HepG2 (cell line): ENCODE results near the gene TXNDC2. TPM values are rescaled to one million over a fixed set of nuclear protein-coding genes. Genes with fewer than 3 reads are reported as not detected.
A peak's percentile ranks its signal among the peaks of the same experiment; 100 is the strongest.

Experiments
- ATAC-seq: fragments of 200-7000 bp; cut with Tn5 transposase; 3 replicates; pipeline ENCODE4 v1.9.1; 2020; ENCODE audit warnings: mild to moderate bottlenecking, moderate library complexity
- BruUV-seq: library from RNA; stranded (reverse); fragments of 400-500 nt; replicated peaks from 2 replicates; lab custom pipeline; 2021; lab: Mats Ljungman, UMichigan
- CTCF ChIA-PET: fragments of 300-600 bp; formaldehyde crosslinking; extraction: SDS; loops from one replicate; lab custom pipeline; 2021; ENCODE audit warnings: low total read pairs, inconsistent platforms, low intra/inter-chr PET ratio; lab: Yijun Ruan, JAX
- POLR2A ChIA-PET: fragments of 350-600 bp; sonication (Branson Sonifier 250); formaldehyde crosslinking; loops from one replicate; lab custom pipeline; 2020; ENCODE audit warnings: antibody characterized with exemption, inconsistent platforms; lab: Yijun Ruan, JAX
- DNase-seq: peaks from one replicate; pipeline ENCODE4 v3.0.0-alpha.2; 2015; ENCODE audit warnings: low spot score
- FAIRE-seq: peaks from 3 replicates; lab custom pipeline; 2011; peaks lifted over from hg19 to GRCh38; lab: Jason Lieb, UNC
- H2AFZ ChIP-seq: one replicate; pipeline ENCODE4 v1.6.1; 2011; ENCODE audit warnings: low read length, inconsistent platforms
- H3K27ac ChIP-seq: fragments of 300-600 bp; 3 replicates; pipeline ENCODE4 v1.8.0; 2011; ENCODE audit warnings: mixed run types, mild to moderate bottlenecking, mixed read lengths, low read length, inconsistent platforms; ENCODE audit not compliant: insufficient read depth; ENCODE audit errors: extremely low read length
- H3K27me3 ChIP-seq, 2 experiments: fragments of 200-600 bp in 1 of 2; 2 replicates in 1 of 2; 3 replicates in 1 of 2; pipeline versions ENCODE4 v1.6.0 to v1.8.0; 2011; ENCODE audit warnings: low read length in 2 of 2, mild to moderate bottlenecking in 2 of 2, moderate library complexity in 2 of 2, inconsistent platforms in 1 of 2; ENCODE audit not compliant: insufficient read depth in 2 of 2, control insufficient read depth in 1 of 2
- H3K36me3 ChIP-seq, 2 experiments: fragments of 200-600 bp in 1 of 2; replicated peaks in 1 of 2; 2 replicates in 1 of 2; 3 replicates in 1 of 2; pipeline versions ENCODE4 v1.5.1 to v1.8.0; 2011; ENCODE audit warnings: low read length in 2 of 2, inconsistent platforms in 1 of 2; ENCODE audit not compliant: insufficient read depth in 2 of 2, control insufficient read depth in 1 of 2
- H3K4me1 ChIP-seq: 2 replicates; pipeline ENCODE4 v1.5.1; 2012; ENCODE audit warnings: low read length, inconsistent platforms; ENCODE audit not compliant: insufficient read depth
- H3K4me2 ChIP-seq: 2 replicates; pipeline ENCODE4 v1.6.0; 2011; ENCODE audit warnings: low read depth, low read length, inconsistent platforms
- H3K4me3 ChIP-seq, 3 experiments: fragments of 200-600 bp in 1 of 3; sonication (generic), shearing (Covaris generic) in 1 of 3; replicated peaks in 1 of 3; 2 replicates each; pipeline ENCODE4 v1.5.1; 2011 to 2016; ENCODE audit warnings: low read length in 3 of 3, inconsistent platforms in 2 of 3, low read depth in 2 of 3, mild to moderate bottlenecking in 2 of 3, control low read depth in 1 of 3, mixed read lengths in 1 of 3; ENCODE audit not compliant: insufficient read depth in 1 of 3
- H3K79me2 ChIP-seq: one replicate; pipeline ENCODE4 v1.6.1; 2011; ENCODE audit warnings: low read length, inconsistent platforms; ENCODE audit not compliant: insufficient read depth
- H3K9ac ChIP-seq: 2 replicates; pipeline ENCODE4 v1.6.0; 2011; ENCODE audit warnings: mild to moderate bottlenecking, low read depth, low read length, inconsistent platforms; ENCODE audit not compliant: insufficient read depth
- H3K9me3 ChIP-seq: 2 replicates; pipeline ENCODE4 v1.5.1; 2012; ENCODE audit warnings: mild to moderate bottlenecking, low read length
- H4K20me1 ChIP-seq: 2 replicates; pipeline ENCODE4 v1.6.0; 2011; ENCODE audit warnings: inconsistent platforms, mild to moderate bottlenecking, low read length, moderate library complexity; ENCODE audit not compliant: insufficient read depth
- CBFB ChIP-seq: sonication (generic); formaldehyde crosslinking; IDR thresholded peaks from 2 replicates; pipeline ENCODE4 v1.4.0; 2020; ENCODE audit warnings: missing genetic modification reagents
- CBX1 ChIP-seq: IDR thresholded peaks from one replicate; pipeline ENCODE4 v1.6.1; 2016; ENCODE audit warnings: antibody characterized with exemption, low read depth
- HCFC1 ChIP-seq: fragments of 150-350 bp; IDR thresholded peaks from 2 replicates; pipeline ENCODE4 v1.6.1; 2014; ENCODE audit warnings: low read depth, low read length
- MZF1 ChIP-seq: sonication (generic); formaldehyde crosslinking; IDR thresholded peaks from 2 replicates; pipeline ENCODE4 v1.8.1; 2023; ENCODE audit warnings: mild to moderate bottlenecking, missing genetic modification reagents, borderline replicate concordance
- RFX1 ChIP-seq: fragments of 450-650 bp; IDR thresholded peaks from 2 replicates; pipeline ENCODE4 v1.6.1; 2017
- RXRA ChIP-seq: sonication (generic); formaldehyde crosslinking; IDR thresholded peaks from 2 replicates; pipeline ENCODE4 v1.5.1; 2020; ENCODE audit warnings: missing genetic modification reagents
- SMC3 ChIP-seq: IDR thresholded peaks from 2 replicates; pipeline ENCODE4 v1.6.1; 2011; ENCODE audit warnings: low read length, improper control_type of control experiment
- TMF1 ChIP-seq: sonication (generic); formaldehyde crosslinking; IDR thresholded peaks from 2 replicates; pipeline ENCODE4 v1.8.1; 2022; ENCODE audit warnings: low read depth, missing genetic modification reagents
- TRIM24 ChIP-seq: sonication (generic); formaldehyde crosslinking; IDR thresholded peaks from 2 replicates; pipeline ENCODE4 v1.8.0; 2022; ENCODE audit warnings: mild to moderate bottlenecking, missing genetic modification reagents
- ZEB1 ChIP-seq: IDR thresholded peaks from 2 replicates; pipeline ENCODE4 v1.6.1; 2012; ENCODE audit warnings: mild to moderate bottlenecking, low read depth, inconsistent platforms; ENCODE audit not compliant: insufficient replicate concordance
- ZNF333 ChIP-seq: sonication (generic); formaldehyde crosslinking; IDR thresholded peaks from 2 replicates; pipeline ENCODE4 v1.4.0; 2020; ENCODE audit warnings: mild to moderate bottlenecking, missing genetic modification reagents, borderline replicate concordance
- ZNF350 ChIP-seq: sonication (generic); formaldehyde crosslinking; IDR thresholded peaks from 2 replicates; pipeline ENCODE4 v1.4.0; 2020; ENCODE audit warnings: mild to moderate bottlenecking, low read depth, missing genetic modification reagents, borderline replicate concordance
- ZNF431 ChIP-seq: sonication (generic); formaldehyde crosslinking; IDR thresholded peaks from 2 replicates; pipeline ENCODE4 v1.9.0; 2022; ENCODE audit warnings: missing genetic modification reagents, low read depth, mild to moderate bottlenecking, borderline replicate concordance
- ZNF446 ChIP-seq: sonication (generic); formaldehyde crosslinking; IDR thresholded peaks from 2 replicates; pipeline ENCODE4 v1.5.0; 2020; ENCODE audit warnings: mild to moderate bottlenecking, missing genetic modification reagents
- ZNF724P ChIP-seq: sonication (generic); formaldehyde crosslinking; IDR thresholded peaks from 2 replicates; pipeline ENCODE4 v1.8.0; 2022; ENCODE audit warnings: missing genetic modification reagents, borderline replicate concordance
- ZNF746 ChIP-seq: sonication (generic); formaldehyde crosslinking; IDR thresholded peaks from 2 replicates; pipeline ENCODE4 v1.8.0; 2022; ENCODE audit warnings: mild to moderate bottlenecking, missing genetic modification reagents
- in situ Hi-C: cut with HindIII; loops from 2 replicates; pipeline ENCODE4 v1.10.0; 2017; ENCODE audit warnings: low pct_unique_long_range_greater_than_20kb; ENCODE audit not compliant: extremely low pct_ligation_motif_present
- intact Hi-C: fragments of 100-400 bp; cut with micrococcal nuclease; formaldehyde crosslinking; loops from one replicate; pipeline ENCODE4 v1.10.0; 2022; ENCODE audit not compliant: unreplicated experiment
- polyA plus RNA-seq, 8 experiments: library from polyadenylated mRNA; depleted of rRNA in 3 of 8; stranded (reverse) in 7 of 8; unstranded in 1 of 8; fragments of >200 nt; fragmentation: Illumina TruSeq in 4 of 8; extraction: Trizol in 4 of 8; gene quantifications; 2 replicates each; pipeline versions ENCODE4 v1.2.1 to v1.2.3, GENCODE V29; 2011 to 2016; ENCODE audit warnings: low read depth in 4 of 8, missing spikeins in 1 of 8, mixed read lengths in 1 of 8; ENCODE audit not compliant: insufficient read depth in 1 of 8
- total RNA-seq, 5 experiments: library from RNA; depleted of rRNA; stranded (reverse); fragments of >200 nt; fragmentation: Illumina TruSeq; extraction: Trizol; gene quantifications; 2 replicates each; pipeline ENCODE4 v1.2.3, GENCODE V29; 2016; ENCODE audit warnings: low read depth in 1 of 5
- TF ChIP-seq, protein P1 (sequence below): sonication (generic); formaldehyde crosslinking; IDR thresholded peaks from 2 replicates; pipeline ENCODE4 v1.5.1; 2020; ENCODE audit warnings: mild to moderate bottlenecking, missing genetic modification reagents

Gene TXNDC2
- total and polyA plus RNA-seq, 2 of the 13 experiments (the other 11 are each of a cell fraction or from before 2014, with no cell fraction given) = not detected

GRCh38 chr18:9877655-9878014, 8.1 kb upstream of the TXNDC2 start:
- Histone ChIP-seq H3K79me2 (no peaks in the 10 kb centered on the region), H3K9ac (0 out of 2 replicates have a peak overlapping the region, but pooled peaks have one; percentile 27), H3K4me3 (peak overlapping the region in 1 of 3 experiments; percentile 30; a peak in 1 of 6 replicates), H3K36me3 (no peaks in the 10 kb centered on the region), H3K27me3 (no peaks in the 10 kb centered on the region; a peak in 1 of 5 replicates), H4K20me1 (no peaks in the 10 kb centered on the region), H3K4me1 (peaks cover 17% of the 10 kb centered on the region), H3K4me2 (peak overlapping the region; percentile 59)
- in situ Hi-C loops (no loop called here), intact Hi-C loops (no loop called here)
- POLR2A ChIA-PET = interaction anchor here (1.3 kb wide), 2 partner anchors 36 to 71 kb away, joined by 3 to 7 read pairs; partner anchors contain the start of gene VAPA
- DNase-seq (no peak), ATAC-seq (no peak)
- CTCF ChIA-PET = no interaction called here
- BruUV-seq = no TSS peak
- TF ChIP-seq ZNF333 (CRISPR knock-in tag) (no peak), ZNF350 (CRISPR knock-in tag) (no peak), SMC3 (no peak), CBFB (CRISPR knock-in tag) (no peak), RFX1 (no peak), ZEB1 (no peak), MZF1 (CRISPR knock-in tag) (no peak), ZNF431 (CRISPR knock-in tag) (no peak), ZNF746 (CRISPR knock-in tag) (no peak), ZNF724P (no peak), TMF1 (CRISPR knock-in tag) (no peak), RXRA (CRISPR knock-in tag) (no peak), TRIM24 (CRISPR knock-in tag) (no peak), HCFC1 (no peak), ZNF446 (CRISPR knock-in tag) (no peak), CBX1 (no peak)
- TF ChIP-seq, protein P1, sequence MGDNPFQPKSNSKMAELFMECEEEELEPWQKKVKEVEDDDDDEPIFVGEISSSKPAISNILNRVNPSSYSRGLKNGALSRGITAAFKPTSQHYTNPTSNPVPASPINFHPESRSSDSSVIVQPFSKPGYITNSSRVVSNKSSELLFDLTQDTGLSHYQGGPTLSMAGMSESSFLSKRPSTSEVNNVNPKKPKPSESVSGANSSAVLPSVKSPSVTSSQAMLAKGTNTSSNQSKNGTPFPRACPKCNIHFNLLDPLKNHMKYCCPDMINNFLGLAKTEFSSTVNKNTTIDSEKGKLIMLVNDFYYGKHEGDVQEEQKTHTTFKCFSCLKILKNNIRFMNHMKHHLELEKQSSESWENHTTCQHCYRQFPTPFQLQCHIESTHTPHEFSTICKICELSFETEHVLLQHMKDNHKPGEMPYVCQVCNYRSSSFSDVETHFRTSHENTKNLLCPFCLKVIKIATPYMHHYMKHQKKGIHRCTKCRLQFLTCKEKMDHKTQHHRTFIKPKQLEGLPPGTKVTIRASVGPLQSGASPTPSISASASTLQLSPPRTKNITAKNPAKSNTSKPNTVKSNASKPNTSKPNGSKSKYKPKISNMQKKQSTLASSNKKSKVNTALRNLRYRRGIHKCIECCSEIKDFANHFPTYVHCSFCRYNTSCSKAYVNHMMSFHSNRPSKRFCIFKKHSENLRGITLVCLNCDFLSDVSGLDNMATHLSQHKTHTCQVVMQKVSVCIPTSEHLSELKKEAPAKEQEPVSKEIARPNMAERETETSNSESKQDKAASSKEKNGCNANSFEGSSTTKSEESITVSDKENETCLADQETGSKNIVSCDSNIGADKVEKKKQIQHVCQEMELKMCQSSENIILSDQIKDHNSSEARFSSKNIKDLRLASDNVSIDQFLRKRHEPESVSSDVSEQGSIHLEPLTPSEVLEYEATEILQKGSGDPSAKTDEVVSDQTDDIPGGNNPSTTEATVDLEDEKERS (CRISPR knock-in tag) = no peak
- TF ChIP-seq, all 625 proteins: peak for 0
- H3K27ac ChIP-seq = no peak overlapping the region
- H2AFZ ChIP-seq = peak overlapping the region; percentile 96
- no peaks in the 10 kb centered on the region for H3K9me3 ChIP-seq
- FAIRE-seq = no peak
